ENCODE results near the gene RASGRF1.

- TF ChIP-seq CTCF (IDR thresholded peaks at IDR 0.05 in 8 of 11, conservative IDR thresholded peaks at IDR 0.05 in 3 of 11), result no peak
- TF ChIP-seq POLR2A (IDR thresholded peaks at IDR 0.05), result no peak
- no peak for TF ChIP-seq POLR2AphosphoS5 (IDR thresholded peaks at IDR 0.05)
Measured at GRCh38 chr15:78955355-78955754, 135.2 kb downstream of the RASGRF1 start.

Measured in spleen (tissue), 7 donors.